GM19397 (cell line): ENCODE results near the gene TRIP13.

Source experiments
- ATAC-seq: cut with Tn5 transposase; IDR thresholded peaks from one replicate; pipeline ENCODE4 v1.9.1; 2021; ENCODE audit warnings: mild to moderate bottlenecking, moderate library complexity; ENCODE audit not compliant: unreplicated experiment

TRIP13 gene

GRCh38 chr5:949815-950560, 57.3 kb downstream of the TRIP13 start:
- no peak for ATAC-seq

DNA sequence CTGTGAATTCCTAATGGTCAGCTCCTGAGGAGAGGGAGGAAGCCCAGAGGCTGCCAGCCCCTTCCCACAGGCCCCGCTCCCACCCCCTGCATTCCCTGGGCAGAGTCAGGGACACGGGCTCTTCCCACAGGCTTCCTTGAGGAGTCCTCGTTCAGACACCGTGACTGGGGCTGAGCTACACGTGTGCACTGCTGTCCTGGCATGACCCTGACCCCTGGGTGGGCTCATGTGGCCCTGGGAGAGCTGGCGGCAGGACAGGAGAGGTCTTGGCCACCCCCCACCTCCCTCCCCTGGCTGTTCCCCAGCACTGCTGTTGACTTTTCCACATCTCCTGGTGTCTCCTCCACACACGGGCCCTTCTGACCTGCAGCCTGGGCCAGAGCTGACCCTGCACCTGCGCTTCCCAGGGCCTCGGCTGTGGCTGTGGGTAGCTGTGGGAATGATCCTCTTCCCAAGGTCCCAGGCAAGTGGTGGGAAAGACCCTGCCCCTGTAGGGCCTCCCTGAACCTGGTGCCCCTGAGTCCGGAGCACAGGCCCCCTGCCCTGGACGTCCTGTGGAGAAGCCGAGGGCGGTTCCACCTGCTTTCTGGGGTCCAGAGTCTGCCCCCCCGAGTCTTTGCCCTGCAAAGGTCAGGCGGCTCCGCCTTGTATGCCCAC, 59.4 kb downstream of the TRIP13 start:
- ATAC-seq: no peak

GRCh38 chr5:952597-953271, 60.0 kb downstream of the TRIP13 start:
- no peak for ATAC-seq

- ATAC-seq: no peak
These were observed 61.1 kb downstream of the TRIP13 start for GRCh38 chr5:953535-954449.

DNA sequence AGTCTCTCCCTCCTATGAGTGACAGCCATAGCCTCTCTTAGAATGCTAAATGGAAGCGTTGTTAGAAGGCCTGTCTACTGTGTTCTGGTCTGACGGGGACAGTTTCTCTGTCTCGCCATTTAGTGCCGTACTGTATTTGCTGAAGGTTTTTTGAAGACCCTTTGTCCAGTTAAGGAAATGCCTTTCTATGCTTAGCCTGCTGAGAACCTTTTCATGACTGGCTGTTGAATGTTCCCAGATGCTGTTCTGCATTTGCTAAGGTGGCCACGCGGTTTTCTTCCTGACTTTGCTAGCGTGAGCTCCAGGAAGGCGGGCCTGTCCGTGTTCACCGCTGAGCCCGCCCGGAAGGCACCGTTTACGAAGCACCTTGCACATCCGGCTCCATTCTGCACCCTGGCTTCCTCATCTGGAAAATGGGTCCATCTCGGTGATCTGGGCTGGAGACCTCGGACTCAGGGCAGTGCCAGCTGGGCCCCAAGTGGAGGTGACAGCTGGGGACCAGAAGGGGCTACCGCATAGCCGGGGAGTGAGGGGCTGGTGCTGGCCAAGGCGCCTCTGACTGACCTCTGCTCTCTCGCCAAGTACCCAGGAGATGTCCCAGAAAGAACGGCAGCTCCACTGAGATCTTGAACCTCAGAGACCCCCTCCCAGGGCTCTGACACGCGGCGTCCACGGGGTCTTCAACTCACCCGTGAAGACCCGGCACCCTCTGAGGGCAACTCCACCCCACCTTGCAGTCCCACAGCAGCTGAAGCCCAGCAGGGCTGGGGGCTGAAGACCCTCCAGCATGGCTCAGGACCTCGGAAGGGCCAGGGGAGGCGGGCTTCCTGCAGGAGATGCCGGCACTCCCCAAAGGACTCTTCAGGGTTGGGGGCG, 63.4 kb downstream of the TRIP13 start:
- no peak for ATAC-seq

DNA sequence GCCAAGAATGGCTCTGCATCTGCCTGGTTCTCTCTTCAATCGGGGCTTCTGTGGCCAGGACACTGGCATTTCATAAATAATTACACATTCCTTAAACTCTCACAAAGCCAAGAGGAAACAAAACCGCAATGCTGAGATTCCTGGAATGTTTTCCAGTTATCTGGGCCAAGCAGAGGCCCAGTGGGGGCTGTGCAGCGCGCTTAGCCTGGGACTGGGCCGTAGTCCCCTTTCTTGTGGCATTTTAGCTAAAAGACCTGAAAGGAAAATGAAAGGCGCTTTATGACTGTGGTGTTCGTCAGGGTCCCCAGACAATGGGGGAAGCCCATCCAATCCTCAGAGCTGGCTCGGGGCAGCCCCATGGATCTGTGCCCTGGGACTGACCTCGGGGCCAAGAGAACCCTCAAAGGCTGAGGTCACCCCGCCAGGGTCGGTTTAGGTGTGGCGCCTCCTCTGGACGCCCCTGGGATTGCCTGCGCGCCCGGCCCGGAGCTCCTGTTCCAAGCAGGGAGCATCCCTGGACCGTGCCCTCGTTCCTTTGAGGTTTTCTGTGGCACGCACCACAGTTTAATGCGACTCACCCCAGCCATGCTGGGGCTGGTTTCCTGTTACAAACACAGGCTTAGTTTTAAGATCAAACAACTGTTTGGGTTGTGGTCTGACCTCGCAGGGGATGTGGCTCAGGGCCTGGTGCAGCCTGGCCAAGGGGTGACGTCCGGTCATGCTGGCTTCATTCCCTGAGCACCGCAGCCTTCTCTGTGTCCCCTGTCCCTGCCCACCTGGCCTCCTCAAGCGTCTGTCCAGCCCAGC, 64.5 kb downstream of the TRIP13 start:
- ATAC-seq: peak; percentile 63

- no peak for ATAC-seq
These were observed 65.2 kb downstream of the TRIP13 start for GRCh38 chr5:957748-958485.

DNA sequence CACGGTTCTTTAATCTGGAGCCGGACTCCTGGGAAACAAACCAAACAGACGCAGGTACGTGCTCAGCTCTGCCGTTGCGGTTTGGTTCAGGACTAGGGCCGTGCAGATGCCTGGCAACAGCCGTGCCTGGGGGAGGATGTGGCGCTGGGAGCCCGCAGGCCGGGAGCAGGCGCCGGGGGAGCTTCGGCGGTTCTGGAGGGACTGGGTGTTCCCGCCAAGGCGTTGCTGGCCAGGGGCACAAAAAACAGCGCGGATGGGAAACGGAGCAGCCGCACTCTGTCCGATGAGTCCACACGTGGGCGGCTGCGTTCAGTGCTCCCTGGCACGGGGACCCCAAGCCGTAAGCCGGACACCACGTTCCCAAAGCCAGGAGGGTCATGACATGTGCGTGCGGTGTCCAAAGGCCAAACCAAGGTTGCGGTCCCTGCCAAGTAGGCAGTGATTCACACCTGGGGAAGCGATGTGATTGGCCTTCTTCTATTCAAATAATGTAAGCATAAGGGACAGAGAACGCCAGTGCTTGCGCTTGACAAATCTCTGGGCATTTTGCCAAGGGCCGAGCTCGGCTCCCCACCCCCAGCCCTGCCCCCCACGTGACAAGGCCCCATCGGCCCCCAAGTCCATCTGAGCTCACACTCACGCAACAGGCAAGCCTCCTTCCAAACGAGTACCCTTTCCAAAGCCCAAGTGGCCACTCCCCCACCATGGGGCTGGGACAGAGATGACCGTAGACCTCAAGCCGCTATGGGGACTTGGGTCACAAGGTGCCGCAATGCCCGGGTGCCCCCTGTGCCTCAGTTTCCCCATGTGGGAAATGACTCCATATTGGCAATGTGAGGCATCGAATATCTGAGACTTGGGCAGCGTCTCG, 66.3 kb downstream of the TRIP13 start:
- no peak for ATAC-seq

GRCh38 chr5:959581-960531, 67.2 kb downstream of the TRIP13 start:
- ATAC-seq: no peak

DNA sequence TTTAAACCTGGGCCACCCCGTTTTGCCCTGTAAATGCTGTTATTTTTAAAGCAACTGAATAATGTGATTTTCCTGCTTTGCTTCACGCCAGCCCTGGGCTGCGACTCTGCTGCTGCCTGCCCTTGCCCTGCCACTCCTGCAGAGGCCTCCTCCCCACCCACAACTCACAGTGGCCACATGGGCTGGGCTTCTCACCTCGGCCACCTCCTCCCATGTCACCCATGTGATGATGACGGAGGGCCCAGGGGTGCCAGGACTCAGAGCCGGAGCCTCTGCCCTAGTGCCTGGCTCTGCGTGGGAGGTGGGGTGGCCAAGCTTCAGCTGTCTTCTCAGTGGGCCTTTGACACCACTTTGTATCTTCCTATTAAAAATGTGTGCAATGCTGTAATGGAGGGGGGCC, 67.9 kb downstream of the TRIP13 start:
- ATAC-seq: no peak

DNA sequence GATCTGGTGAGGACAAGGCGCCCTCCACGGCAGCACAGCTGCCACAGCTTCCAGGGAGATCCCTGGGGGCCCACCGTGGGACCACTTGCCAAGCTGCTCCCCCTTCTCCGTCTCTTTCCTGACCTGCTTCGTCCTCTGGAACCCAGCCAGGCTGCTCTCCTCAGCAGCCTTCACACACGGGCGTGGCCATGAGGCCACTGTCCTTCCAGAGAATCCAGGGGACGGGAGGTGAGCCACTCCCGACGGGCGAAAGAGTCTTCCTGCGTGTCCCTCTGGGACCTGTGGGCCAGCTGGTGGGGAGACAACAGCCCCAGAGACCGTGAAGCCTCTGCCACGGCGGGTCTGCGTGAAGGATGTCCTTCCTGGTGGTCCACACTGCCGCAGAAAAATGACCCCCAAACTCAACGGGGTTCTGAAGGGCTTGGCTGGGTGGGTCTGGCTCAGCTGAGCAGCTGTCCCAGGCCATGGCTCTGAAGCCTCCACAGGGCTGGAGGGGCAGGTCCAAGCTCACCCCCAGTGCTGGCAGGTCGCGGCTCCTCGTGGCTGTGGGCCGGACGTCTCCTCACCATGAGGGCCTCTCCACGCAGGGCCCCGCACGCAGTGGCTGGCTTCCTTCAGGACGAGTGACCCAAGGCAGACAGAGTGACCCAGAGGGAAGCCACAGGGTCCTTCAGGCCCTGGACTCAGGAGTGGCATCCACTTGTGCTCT, 68.5 kb downstream of the TRIP13 start:
- ATAC-seq: no peak

GRCh38 chr5:961711-962240, 69.1 kb downstream of the TRIP13 start:
- no peak for ATAC-seq

GRCh38 chr5:962386-962785, 69.7 kb downstream of the TRIP13 start:
- no peak for ATAC-seq

DNA sequence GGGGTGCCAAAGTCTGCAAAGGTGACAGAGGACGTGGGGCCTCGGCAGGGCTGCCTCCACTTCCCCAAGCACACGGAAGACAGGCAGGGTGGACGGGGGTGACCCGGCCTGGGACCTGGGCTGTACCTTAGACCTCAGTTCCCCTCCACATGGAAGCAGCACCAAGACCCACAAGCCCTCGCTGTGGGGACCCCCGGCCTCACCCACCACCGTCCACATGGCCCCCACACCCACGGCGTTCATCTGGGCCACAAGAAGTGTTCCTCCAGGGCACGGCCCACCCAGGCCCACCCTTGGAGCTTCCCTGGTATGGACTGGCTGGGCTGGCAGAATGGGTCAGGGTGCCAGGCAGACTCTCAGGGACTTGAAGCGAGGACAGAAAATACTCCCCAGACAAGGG, 70.1 kb downstream of the TRIP13 start:
- ATAC-seq: no peak

DNA sequence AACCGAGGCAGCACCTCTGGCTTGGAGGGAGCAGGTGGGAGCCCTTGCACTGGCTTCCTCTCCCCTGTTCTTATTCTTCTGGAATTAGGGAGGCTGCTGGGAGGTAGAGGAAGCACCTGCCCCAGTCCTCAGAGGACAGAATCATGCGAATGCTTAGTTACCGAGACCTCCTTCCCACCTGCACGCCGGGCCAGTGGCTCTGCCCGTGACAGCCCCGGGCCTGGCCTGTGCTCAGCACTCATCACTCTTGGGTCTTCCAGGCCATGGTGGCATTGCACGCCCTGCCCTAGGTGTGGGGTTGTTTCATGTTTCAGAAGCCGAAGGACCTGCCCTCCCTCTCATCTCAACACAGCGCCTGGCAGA, 70.6 kb downstream of the TRIP13 start:
- no peak for ATAC-seq
